HG03442 (cell line): ENCODE data around the gene BCHE.
"Not testable (repeated sequence)": the region's sequence is repeated elsewhere in the genome, so short reads cannot be mapped to it uniquely, and the experiment has no call there.

ENCODE experiments used
- ATAC-seq: cut with Tn5 transposase; IDR thresholded peaks from one replicate; pipeline ENCODE4 v1.9.1; 2021; ENCODE audit warnings: mild to moderate bottlenecking, moderate library complexity; ENCODE audit not compliant: unreplicated experiment

Gene BCHE

GRCh38 chr3:165817160-165817709 lies 20.0 kb downstream of the BCHE start:
- ATAC-seq: no peak

GRCh38 chr3:165816209-165816608 lies 21.0 kb downstream of the BCHE start:
- no peak for ATAC-seq

- no peak for ATAC-seq
These were observed 21.5 kb downstream of the BCHE start for GRCh38 chr3:165815682-165816081.

- no peak for ATAC-seq
These were observed 22.8 kb downstream of the BCHE start for GRCh38 chr3:165814380-165814779.

- not testable (repeated sequence) for ATAC-seq
These were observed 29.3 kb downstream of the BCHE start for GRCh38 chr3:165807937-165808336.

GRCh38 chr3:165805946-165806561 lies 31.2 kb downstream of the BCHE start:
- peak; percentile 86 for ATAC-seq

GRCh38 chr3:165803471-165803870 lies 33.8 kb downstream of the BCHE start:
- no peak for ATAC-seq

GRCh38 chr3:165800970-165801369 lies 36.3 kb downstream of the BCHE start:
- ATAC-seq: no peak

GRCh38 chr3:165799026-165799425 lies 38.2 kb downstream of the BCHE start:
- ATAC-seq: no peak

- ATAC-seq: no peak
These were observed 39.7 kb downstream of the BCHE start for GRCh38 chr3:165797551-165797950.

GRCh38 chr3:165796701-165797100 lies 40.5 kb downstream of the BCHE start:
- no peak for ATAC-seq

GRCh38 chr3:165788531-165788930 lies 48.7 kb downstream of the BCHE start:
- no peak for ATAC-seq

GRCh38 chr3:165786013-165786412 lies 51.2 kb downstream of the BCHE start:
- no peak for ATAC-seq

GRCh38 chr3:165784337-165784736 lies 52.9 kb downstream of the BCHE start:
- no peak for ATAC-seq

GRCh38 chr3:165783383-165783782 lies 53.8 kb downstream of the BCHE start:
- ATAC-seq: no peak

- no peak for ATAC-seq
These were observed 58.3 kb downstream of the BCHE start for GRCh38 chr3:165778891-165779290.

GRCh38 chr3:165778456-165778855 lies 58.8 kb downstream of the BCHE start:
- no peak for ATAC-seq

- ATAC-seq: no peak
These were observed 61.4 kb downstream of the BCHE start for GRCh38 chr3:165775824-165776223.

- no peak for ATAC-seq
These were observed 66.4 kb downstream of the BCHE start for GRCh38 chr3:165770781-165771180.

- ATAC-seq: no peak
These were observed 68.5 kb downstream of the BCHE start for GRCh38 chr3:165768680-165769079.

- no peak for ATAC-seq
These were observed 78.2 kb downstream of the BCHE start for GRCh38 chr3:165759041-165759440.

GRCh38 chr3:165755571-165755970 lies 81.7 kb downstream of the BCHE start:
- no peak for ATAC-seq
